ENCODE data around the gene CNTNAP2.

CNTNAP2 gene

DNA sequence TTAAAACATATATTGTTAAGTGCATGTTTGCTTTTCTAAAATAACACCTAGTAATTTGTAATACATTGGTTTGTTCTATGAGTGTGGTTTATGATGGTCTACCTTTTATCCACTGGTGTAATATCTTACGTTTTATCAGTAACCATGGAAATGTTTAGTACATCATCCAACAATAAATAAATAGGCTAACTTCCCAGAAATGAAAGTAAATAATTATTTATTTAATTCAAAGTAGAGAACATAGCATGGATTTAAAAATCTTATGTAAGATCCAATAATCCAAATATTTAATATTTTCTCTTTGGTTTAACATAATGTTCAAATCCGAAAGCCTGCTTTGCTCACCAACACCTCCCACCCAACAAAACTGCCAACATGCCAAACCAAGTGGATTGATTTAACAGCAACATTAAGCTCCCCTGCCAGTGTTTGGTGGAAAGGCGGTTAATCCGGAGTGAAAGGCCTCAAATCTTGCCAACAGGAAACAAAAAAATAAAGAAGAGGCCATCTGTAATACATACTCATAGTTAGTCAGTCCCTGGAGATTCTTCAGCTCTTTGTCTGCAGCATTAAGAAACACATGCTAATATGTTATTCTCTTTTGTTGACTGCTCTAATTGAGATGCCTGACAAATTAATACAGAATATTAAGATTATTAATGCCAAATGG lies 897.8 kb downstream of the CNTNAP2 start:
- no peak overlapping the region for H3K4me3 ChIP-seq (ENCODE audit: low read depth, low read length)
- TF ChIP-seq, protein P1, sequence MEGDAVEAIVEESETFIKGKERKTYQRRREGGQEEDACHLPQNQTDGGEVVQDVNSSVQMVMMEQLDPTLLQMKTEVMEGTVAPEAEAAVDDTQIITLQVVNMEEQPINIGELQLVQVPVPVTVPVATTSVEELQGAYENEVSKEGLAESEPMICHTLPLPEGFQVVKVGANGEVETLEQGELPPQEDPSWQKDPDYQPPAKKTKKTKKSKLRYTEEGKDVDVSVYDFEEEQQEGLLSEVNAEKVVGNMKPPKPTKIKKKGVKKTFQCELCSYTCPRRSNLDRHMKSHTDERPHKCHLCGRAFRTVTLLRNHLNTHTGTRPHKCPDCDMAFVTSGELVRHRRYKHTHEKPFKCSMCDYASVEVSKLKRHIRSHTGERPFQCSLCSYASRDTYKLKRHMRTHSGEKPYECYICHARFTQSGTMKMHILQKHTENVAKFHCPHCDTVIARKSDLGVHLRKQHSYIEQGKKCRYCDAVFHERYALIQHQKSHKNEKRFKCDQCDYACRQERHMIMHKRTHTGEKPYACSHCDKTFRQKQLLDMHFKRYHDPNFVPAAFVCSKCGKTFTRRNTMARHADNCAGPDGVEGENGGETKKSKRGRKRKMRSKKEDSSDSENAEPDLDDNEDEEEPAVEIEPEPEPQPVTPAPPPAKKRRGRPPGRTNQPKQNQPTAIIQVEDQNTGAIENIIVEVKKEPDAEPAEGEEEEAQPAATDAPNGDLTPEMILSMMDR (IDR thresholded peaks at IDR 0.05; ENCODE audit: low read depth, low read length) = no peak

- no peak overlapping the region for H3K4me3 ChIP-seq (ENCODE audit: low read depth, low read length)
- TF ChIP-seq, protein P1 (IDR thresholded peaks at IDR 0.05; ENCODE audit: low read depth, low read length) = no peak
Observed at GRCh38 chr7:147015999-147016398, 899.4 kb downstream of the CNTNAP2 start.

DNA sequence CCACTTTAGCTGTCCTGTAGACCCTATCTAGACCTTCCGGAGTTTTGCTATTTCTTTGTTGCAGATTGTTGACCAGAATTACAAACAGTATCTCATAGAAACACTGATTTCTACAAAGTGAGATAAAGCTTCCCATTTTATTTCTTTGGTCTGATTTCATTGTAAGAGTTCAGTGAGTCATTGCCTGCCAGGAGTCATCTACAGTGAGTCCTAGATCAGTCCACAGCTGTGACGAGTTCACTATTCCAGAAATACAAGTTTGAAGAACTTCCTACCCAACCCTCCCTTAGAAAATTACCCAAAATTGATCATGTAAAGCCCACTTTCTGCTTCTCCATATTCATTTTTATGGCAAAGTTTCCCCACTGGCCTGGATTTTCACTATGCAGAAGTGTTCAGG lies 905.5 kb downstream of the CNTNAP2 start:
- TF ChIP-seq, protein P1 (IDR thresholded peaks at IDR 0.05; ENCODE audit: low read depth, low read length) = no peak
- no peak overlapping the region for H3K4me3 ChIP-seq (ENCODE audit: low read depth, low read length)

- TF ChIP-seq, protein P1 (IDR thresholded peaks at IDR 0.05; ENCODE audit: low read depth, low read length) = no peak
- H3K4me3 ChIP-seq (ENCODE audit: low read depth, low read length) = no peak overlapping the region
Observed at GRCh38 chr7:147023440-147023839, 906.8 kb downstream of the CNTNAP2 start.

GRCh38 chr7:147029953-147030352 lies 913.4 kb downstream of the CNTNAP2 start:
- TF ChIP-seq, protein P1 (IDR thresholded peaks at IDR 0.05; ENCODE audit: low read depth, low read length) = no peak
- no peak overlapping the region for H3K4me3 ChIP-seq (ENCODE audit: low read depth, low read length)

DNA sequence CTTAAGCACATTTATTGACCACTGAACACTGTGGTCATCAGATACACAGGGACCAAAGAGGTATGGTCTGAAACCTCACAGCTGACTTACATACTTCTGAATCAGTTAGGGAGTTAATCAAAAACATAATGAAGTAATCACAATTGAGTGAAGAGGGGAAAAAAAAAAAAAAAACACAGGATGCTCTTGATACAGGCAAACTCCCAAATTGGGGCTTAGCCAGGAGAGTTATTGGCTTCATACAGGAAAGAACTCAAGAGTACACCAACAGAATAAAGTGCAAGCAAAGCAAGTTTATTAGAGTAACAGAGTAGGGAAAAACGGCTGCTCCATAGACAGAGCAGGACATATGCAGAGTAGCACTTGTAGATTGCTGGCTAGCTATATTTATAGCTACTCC lies 917.0 kb downstream of the CNTNAP2 start:
- TF ChIP-seq, protein P1 (IDR thresholded peaks at IDR 0.05; ENCODE audit: low read depth, low read length) = no peak
- no peak overlapping the region for H3K4me3 ChIP-seq (ENCODE audit: low read depth, low read length)

DNA sequence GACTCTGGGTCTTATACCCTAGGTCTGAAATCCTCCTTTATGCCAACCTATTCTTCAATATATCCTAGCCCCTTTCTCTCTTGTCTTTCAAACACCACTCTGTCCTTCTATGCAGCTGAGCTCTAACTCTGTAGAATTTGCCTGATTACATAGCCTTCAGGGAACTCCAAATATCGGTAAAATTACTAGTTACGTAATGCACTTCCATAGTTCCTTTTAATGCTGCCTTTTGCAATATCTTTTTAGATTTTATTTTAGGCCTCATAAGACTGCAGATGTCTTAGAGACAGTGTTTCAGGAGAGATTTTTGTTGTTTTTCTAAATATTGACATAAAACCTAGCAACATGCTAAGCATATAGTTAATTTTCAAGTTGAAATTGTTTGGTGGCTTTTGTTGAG lies 924.8 kb downstream of the CNTNAP2 start:
- H3K4me3 ChIP-seq (ENCODE audit: low read depth, low read length) = no peak overlapping the region
- TF ChIP-seq, protein P1 (IDR thresholded peaks at IDR 0.05; ENCODE audit: low read depth, low read length) = no peak

Data from WI38 (cell line).